GM23248 (cell line): ENCODE measurements around the gene TFEB.

Experiments
- EZH2 ChIP-seq: fragments of 200-600 bp; sonication (generic); IDR thresholded peaks from 2 replicates; pipeline ENCODE4 v1.6.1; 2018; ENCODE audit warnings: antibody characterized with exemption, mild to moderate bottlenecking; ENCODE audit not compliant: insufficient read depth, poor library complexity, severe bottlenecking
- EZH2phosphoT487 ChIP-seq: fragments of 200-600 bp; sonication (generic); IDR thresholded peaks from 2 replicates; pipeline ENCODE4 v1.6.1; 2018; ENCODE audit warnings: antibody characterized with exemption, moderate library complexity, mild to moderate bottlenecking, low read depth; ENCODE audit not compliant: insufficient read depth

- TF ChIP-seq EZH2 = no peak
- TF ChIP-seq EZH2phosphoT487 = no peak
Measured at GRCh38 chr6:41779788-41780550, 44.6 kb upstream of the TFEB start, which contains the start of gene FRS3.
